Measurements from ENCODE around the gene PLSCR3.

Gene PLSCR3

GRCh38 chr17:7435676-7436555, 41.6 kb upstream of the PLSCR3 start:
- peak overlapping the region; percentile 64 for H3K9ac ChIP-seq (ENCODE audit: low read depth, low read length)
- no peaks in the 10 kb centered on the region for H3K36me3 ChIP-seq (ENCODE audit: insufficient read depth, low read length)
- peaks cover 4% of the 10 kb centered on the region; the same call in 1 of the 2 replicates for H3K4me1 ChIP-seq (ENCODE audit: insufficient read depth, low read length)
- H3K9me3 ChIP-seq (ENCODE audit: control insufficient read depth, insufficient read depth, low read length), result no peaks in the 10 kb centered on the region

GRCh38 chr17:7432296-7432695, 38.0 kb upstream of the PLSCR3 start:
- Histone ChIP-seq H3K4me1 (ENCODE audit: insufficient read depth, low read length) (no peaks in the 10 kb centered on the region), H3K36me3 (ENCODE audit: insufficient read depth, low read length) (no peaks in the 10 kb centered on the region), H3K9me3 (ENCODE audit: control insufficient read depth, insufficient read depth, low read length) (no peaks in the 10 kb centered on the region), H3K9ac (ENCODE audit: low read depth, low read length) (no peak overlapping the region)

- Histone ChIP-seq H3K9ac (ENCODE audit: low read depth, low read length) (no peak overlapping the region), H3K9me3 (ENCODE audit: control insufficient read depth, insufficient read depth, low read length) (no peaks in the 10 kb centered on the region), H3K36me3 (ENCODE audit: insufficient read depth, low read length) (no peaks in the 10 kb centered on the region), H3K4me1 (ENCODE audit: insufficient read depth, low read length) (no peaks in the 10 kb centered on the region)
These were observed 36.9 kb upstream of the PLSCR3 start for GRCh38 chr17:7431231-7431630.

GRCh38 chr17:7429722-7430121, 35.4 kb upstream of the PLSCR3 start:
- Histone ChIP-seq H3K4me1 (ENCODE audit: insufficient read depth, low read length) (no peaks in the 10 kb centered on the region), H3K36me3 (ENCODE audit: insufficient read depth, low read length) (no peaks in the 10 kb centered on the region), H3K9me3 (ENCODE audit: control insufficient read depth, insufficient read depth, low read length) (no peaks in the 10 kb centered on the region), H3K9ac (ENCODE audit: low read depth, low read length) (no peak overlapping the region)

- Histone ChIP-seq H3K9me3 (ENCODE audit: control insufficient read depth, insufficient read depth, low read length) (no peaks in the 10 kb centered on the region), H3K4me1 (ENCODE audit: insufficient read depth, low read length) (no peaks in the 10 kb centered on the region), H3K9ac (ENCODE audit: low read depth, low read length) (no peak within 1 kb of the TSS), H3K36me3 (ENCODE audit: insufficient read depth, low read length) (no peaks in the 10 kb centered on the region)
These were observed 34.2 kb upstream of the PLSCR3 start, which contains the start of gene SPEM3 for GRCh38 chr17:7428557-7428956. TSS of gene SPEM3 (plus strand) at chr17:7428857. CDS start at chr17:7428903, 46 bp downstream.

- H3K36me3 ChIP-seq (ENCODE audit: insufficient read depth, low read length), result no peaks in the 10 kb centered on the region
- no peak overlapping the region for H3K9ac ChIP-seq (ENCODE audit: low read depth, low read length)
- no peaks in the 10 kb centered on the region for H3K4me1 ChIP-seq (ENCODE audit: insufficient read depth, low read length)
- no peaks in the 10 kb centered on the region for H3K9me3 ChIP-seq (ENCODE audit: control insufficient read depth, insufficient read depth, low read length)
These were observed 33.2 kb upstream of the PLSCR3 start for GRCh38 chr17:7427549-7427948.

GRCh38 chr17:7426896-7427489, 32.7 kb upstream of the PLSCR3 start:
- no peaks in the 10 kb centered on the region for H3K4me1 ChIP-seq (ENCODE audit: insufficient read depth, low read length)
- no peaks in the 10 kb centered on the region for H3K36me3 ChIP-seq (ENCODE audit: insufficient read depth, low read length)
- H3K9ac ChIP-seq (ENCODE audit: low read depth, low read length), result no peak overlapping the region
- no peaks in the 10 kb centered on the region for H3K9me3 ChIP-seq (ENCODE audit: control insufficient read depth, insufficient read depth, low read length)

GRCh38 chr17:7426203-7426863, 32.0 kb upstream of the PLSCR3 start:
- H3K4me1 ChIP-seq (ENCODE audit: insufficient read depth, low read length), result no peaks in the 10 kb centered on the region
- H3K9me3 ChIP-seq (ENCODE audit: control insufficient read depth, insufficient read depth, low read length), result no peaks in the 10 kb centered on the region
- no peaks in the 10 kb centered on the region for H3K36me3 ChIP-seq (ENCODE audit: insufficient read depth, low read length)
- H3K9ac ChIP-seq (ENCODE audit: low read depth, low read length), result no peak overlapping the region

- H3K9me3 ChIP-seq (ENCODE audit: control insufficient read depth, insufficient read depth, low read length), result no peaks in the 10 kb centered on the region
- no peak overlapping the region for H3K9ac ChIP-seq (ENCODE audit: low read depth, low read length)
- no peaks in the 10 kb centered on the region; the same call in 1 of the 2 replicates for H3K4me1 ChIP-seq (ENCODE audit: insufficient read depth, low read length)
- no peaks in the 10 kb centered on the region for H3K36me3 ChIP-seq (ENCODE audit: insufficient read depth, low read length)
These were observed 31.4 kb upstream of the PLSCR3 start for GRCh38 chr17:7425756-7426155.

GRCh38 chr17:7425316-7425715, 31.0 kb upstream of the PLSCR3 start, which contains the start of gene SPEM2:
TSS of gene SPEM2 (plus strand) at chr17:7425616. CDS start at chr17:7425689, 73 bp downstream.
- Histone ChIP-seq H3K36me3 (ENCODE audit: insufficient read depth, low read length) (no peaks in the 10 kb centered on the region), H3K9me3 (ENCODE audit: control insufficient read depth, insufficient read depth, low read length) (no peaks in the 10 kb centered on the region), H3K9ac (ENCODE audit: low read depth, low read length) (no peak within 1 kb of the TSS), H3K4me1 (ENCODE audit: insufficient read depth, low read length) (no peaks in the 10 kb centered on the region; the same call in 1 of the 2 replicates)

- Histone ChIP-seq H3K4me1 (ENCODE audit: insufficient read depth, low read length) (peaks cover 8% of the 10 kb centered on the region; the same call in 1 of the 2 replicates), H3K9ac (ENCODE audit: low read depth, low read length) (no peak overlapping the region), H3K9me3 (ENCODE audit: control insufficient read depth, insufficient read depth, low read length) (no peaks in the 10 kb centered on the region), H3K36me3 (ENCODE audit: insufficient read depth, low read length) (no peaks in the 10 kb centered on the region)
These were observed 29.4 kb upstream of the PLSCR3 start for GRCh38 chr17:7423679-7424078.

GRCh38 chr17:7421186-7421585, 26.9 kb upstream of the PLSCR3 start:
- no peak overlapping the region for H3K9ac ChIP-seq (ENCODE audit: low read depth, low read length)
- peaks cover 14% of the 10 kb centered on the region; the same call in 1 of the 2 replicates for H3K4me1 ChIP-seq (ENCODE audit: insufficient read depth, low read length)
- H3K36me3 ChIP-seq (ENCODE audit: insufficient read depth, low read length), result no peaks in the 10 kb centered on the region
- H3K9me3 ChIP-seq (ENCODE audit: control insufficient read depth, insufficient read depth, low read length), result no peaks in the 10 kb centered on the region

- Histone ChIP-seq H3K9me3 (ENCODE audit: control insufficient read depth, insufficient read depth, low read length) (no peaks in the 10 kb centered on the region), H3K36me3 (ENCODE audit: insufficient read depth, low read length) (no peaks in the 10 kb centered on the region), H3K9ac (ENCODE audit: low read depth, low read length) (no peak within 1 kb of the TSS), H3K4me1 (ENCODE audit: insufficient read depth, low read length) (peaks cover 14% of the 10 kb centered on the region; the same call in 1 of the 2 replicates)
These were observed 25.7 kb upstream of the PLSCR3 start, which contains the start of gene SPEM1 for GRCh38 chr17:7419819-7420610. TSS of gene SPEM1 (plus strand) at chr17:7420324. CDS start at chr17:7420385, 61 bp downstream.
